ENCODE measurements around the gene METAP1D.

METAP1D gene

DNA sequence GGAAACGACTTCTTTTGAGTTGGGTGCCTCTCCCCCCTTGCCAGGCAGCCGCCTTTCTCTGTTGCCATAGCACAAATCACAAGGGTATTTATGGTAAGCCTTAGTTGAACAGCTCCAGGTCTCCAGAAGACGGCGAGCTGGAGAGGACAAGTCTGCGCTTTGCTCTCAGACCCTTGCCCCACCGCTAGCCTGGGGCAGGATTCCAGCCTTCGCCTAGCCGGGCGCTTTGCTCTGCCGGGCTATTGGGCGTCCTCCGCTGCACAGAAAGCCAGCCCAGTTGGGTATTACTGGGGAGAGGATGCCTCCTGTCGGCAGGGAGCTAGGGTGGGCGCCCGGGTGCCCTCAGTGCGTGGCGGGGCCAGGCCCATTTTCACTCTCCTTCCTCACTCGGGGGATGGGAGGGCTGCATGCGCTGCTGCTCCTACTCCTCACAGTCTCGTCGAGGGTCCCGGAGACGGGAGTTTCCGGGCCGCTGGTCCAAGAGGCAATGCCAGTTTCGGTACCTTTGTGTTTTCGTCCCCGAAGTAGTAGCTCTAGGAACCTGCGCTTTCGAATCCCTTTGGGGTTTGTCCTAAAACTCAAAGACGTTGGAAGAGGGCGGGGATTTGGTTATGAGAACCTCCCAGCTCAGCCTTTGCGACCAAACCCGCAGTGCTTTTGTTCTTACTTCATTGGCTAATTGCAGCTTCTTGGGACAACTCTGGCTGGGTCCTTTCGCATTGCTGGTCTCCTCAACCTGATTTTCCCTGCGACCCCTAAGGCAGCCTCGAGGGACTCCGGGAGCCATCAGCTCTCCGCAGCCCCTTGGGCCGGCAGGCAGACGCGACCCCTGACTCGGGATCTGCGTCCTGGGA lies 106.6 kb downstream of the METAP1D start:
- Histone ChIP-seq H3K27me3 (peaks cover 28% of the 10 kb centered on the region), H3K4me1 (no peaks in the 10 kb centered on the region), H3K36me3 (no peaks in the 10 kb centered on the region), H3K9me3 (no peaks in the 10 kb centered on the region), H3K4me3 (ENCODE audit: low read depth, low read length) (peak overlapping the region; percentile 16)
- DNase-seq, result peak; percentile 61
- TF ChIP-seq, protein P1, sequence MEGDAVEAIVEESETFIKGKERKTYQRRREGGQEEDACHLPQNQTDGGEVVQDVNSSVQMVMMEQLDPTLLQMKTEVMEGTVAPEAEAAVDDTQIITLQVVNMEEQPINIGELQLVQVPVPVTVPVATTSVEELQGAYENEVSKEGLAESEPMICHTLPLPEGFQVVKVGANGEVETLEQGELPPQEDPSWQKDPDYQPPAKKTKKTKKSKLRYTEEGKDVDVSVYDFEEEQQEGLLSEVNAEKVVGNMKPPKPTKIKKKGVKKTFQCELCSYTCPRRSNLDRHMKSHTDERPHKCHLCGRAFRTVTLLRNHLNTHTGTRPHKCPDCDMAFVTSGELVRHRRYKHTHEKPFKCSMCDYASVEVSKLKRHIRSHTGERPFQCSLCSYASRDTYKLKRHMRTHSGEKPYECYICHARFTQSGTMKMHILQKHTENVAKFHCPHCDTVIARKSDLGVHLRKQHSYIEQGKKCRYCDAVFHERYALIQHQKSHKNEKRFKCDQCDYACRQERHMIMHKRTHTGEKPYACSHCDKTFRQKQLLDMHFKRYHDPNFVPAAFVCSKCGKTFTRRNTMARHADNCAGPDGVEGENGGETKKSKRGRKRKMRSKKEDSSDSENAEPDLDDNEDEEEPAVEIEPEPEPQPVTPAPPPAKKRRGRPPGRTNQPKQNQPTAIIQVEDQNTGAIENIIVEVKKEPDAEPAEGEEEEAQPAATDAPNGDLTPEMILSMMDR (IDR thresholded peaks at IDR 0.05; ENCODE audit: low read depth, low read length), result peak; percentile 32

DNA sequence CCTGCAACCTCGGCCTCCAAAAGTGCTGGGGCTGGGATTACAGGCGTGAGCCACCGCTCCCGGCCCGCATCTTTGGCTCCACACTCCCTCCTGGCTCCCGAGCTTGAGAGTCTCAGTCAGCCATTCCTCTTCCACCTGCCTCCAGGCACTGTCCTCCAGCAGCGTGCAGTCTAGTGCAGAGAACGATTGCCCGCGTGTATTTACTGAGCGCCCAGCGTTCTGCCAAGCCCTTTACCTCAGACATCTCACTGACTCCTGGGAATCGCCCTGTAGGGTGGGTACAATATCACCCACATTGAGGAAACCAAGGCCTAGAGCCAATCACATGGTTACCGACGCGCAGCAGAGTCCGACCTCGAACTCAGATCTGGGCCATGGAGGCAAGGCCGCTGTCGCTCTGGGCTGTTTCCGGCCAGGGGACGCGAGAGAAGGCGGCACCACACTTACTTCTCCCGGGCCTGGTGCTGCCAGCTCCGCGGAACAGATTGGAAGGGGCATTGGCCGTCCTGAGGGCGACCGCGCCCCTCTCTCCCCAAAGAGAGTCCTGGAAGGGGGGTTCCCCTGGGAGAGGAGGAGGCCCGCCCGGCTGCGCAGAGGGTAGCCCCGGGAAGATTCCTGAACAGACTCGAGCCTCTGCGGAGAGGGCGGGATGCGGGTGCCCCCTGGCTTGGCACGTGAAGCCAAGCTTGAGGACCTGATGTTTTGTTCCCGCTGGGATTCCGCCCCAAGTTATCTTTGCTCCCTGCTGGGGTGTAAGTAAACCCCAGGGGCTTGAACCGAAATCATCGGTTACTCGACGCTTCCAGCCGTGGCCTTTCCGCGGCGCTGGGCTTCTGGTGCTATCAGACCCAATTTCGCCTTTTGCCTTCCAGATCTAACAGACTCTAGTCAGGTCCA lies 108.2 kb downstream of the METAP1D start:
- Histone ChIP-seq H3K36me3 (no peaks in the 10 kb centered on the region), H3K27me3 (peaks cover 18% of the 10 kb centered on the region), H3K9me3 (no peaks in the 10 kb centered on the region), H3K4me1 (no peaks in the 10 kb centered on the region), H3K4me3 (ENCODE audit: low read depth, low read length) (no peak overlapping the region)
- TF ChIP-seq, protein P1 (IDR thresholded peaks at IDR 0.05; ENCODE audit: low read depth, low read length), result no peak
- DNase-seq, result no peak

DNA sequence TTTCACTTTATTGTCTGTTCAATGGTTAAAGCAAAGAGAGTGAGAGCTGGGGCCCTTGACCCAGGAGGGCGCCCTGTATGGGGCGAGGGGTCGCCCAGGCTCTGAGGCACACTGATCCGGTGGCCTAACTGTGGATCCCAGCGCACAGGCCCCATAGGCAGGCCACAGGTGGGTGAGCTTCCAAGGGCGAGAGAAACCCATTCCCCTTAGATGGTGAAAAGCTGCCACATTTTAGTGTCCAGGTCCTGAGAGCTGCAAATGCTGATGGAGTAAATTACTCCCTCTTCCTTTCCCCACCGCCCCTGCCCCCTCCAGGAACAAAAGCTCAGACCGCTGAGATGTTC lies 108.8 kb downstream of the METAP1D start:
- DNase-seq, result no peak
- Histone ChIP-seq H3K36me3 (no peaks in the 10 kb centered on the region), H3K4me1 (no peaks in the 10 kb centered on the region), H3K4me3 (ENCODE audit: low read depth, low read length) (no peak overlapping the region), H3K27me3 (peaks cover 17% of the 10 kb centered on the region), H3K9me3 (no peaks in the 10 kb centered on the region)
- TF ChIP-seq, protein P1 (IDR thresholded peaks at IDR 0.05; ENCODE audit: low read depth, low read length), result no peak

DNA sequence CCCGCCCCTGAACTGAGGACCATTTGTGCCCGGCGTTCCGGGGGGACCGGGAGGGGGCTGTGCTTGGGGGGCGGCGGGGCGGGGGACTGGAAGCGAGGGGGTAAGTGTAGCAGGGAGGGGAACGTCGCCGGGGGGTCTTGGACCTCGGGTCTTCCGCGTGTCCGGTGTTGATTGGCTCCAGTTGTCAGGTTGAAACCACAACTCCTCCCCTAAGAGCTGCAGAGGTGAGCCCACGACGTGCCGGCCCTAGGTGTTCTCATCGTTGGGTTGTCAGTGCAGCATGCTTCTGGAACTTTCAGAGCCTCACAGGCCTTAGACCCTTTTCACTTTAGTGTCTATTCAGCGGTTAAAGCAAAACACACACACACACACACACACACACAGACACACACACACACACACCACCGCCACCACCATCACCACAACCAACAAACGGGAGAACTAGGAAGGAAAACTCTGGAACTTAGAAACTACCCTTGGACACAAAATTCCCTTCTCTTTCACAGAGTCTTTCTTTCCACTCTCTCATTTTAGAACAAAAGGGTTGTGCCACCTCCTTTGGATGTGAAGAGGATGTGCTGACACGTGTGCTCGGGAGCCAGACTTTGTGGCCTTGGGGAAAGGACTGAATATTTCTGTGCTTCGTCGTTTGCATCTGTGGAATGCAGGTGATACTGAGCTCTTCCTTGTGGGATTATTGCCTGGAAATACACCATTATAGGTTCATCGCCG lies 109.7 kb downstream of the METAP1D start:
- TF ChIP-seq, protein P1 (IDR thresholded peaks at IDR 0.05; ENCODE audit: low read depth, low read length), result no peak
- no peaks in the 10 kb centered on the region for H3K36me3 ChIP-seq
- no peak for DNase-seq
- H3K4me3 ChIP-seq (ENCODE audit: low read depth, low read length), result no peak overlapping the region
- H3K9me3 ChIP-seq, result no peaks in the 10 kb centered on the region
- peaks cover 15% of the 10 kb centered on the region for H3K27me3 ChIP-seq
- H3K4me1 ChIP-seq, result no peaks in the 10 kb centered on the region

DNA sequence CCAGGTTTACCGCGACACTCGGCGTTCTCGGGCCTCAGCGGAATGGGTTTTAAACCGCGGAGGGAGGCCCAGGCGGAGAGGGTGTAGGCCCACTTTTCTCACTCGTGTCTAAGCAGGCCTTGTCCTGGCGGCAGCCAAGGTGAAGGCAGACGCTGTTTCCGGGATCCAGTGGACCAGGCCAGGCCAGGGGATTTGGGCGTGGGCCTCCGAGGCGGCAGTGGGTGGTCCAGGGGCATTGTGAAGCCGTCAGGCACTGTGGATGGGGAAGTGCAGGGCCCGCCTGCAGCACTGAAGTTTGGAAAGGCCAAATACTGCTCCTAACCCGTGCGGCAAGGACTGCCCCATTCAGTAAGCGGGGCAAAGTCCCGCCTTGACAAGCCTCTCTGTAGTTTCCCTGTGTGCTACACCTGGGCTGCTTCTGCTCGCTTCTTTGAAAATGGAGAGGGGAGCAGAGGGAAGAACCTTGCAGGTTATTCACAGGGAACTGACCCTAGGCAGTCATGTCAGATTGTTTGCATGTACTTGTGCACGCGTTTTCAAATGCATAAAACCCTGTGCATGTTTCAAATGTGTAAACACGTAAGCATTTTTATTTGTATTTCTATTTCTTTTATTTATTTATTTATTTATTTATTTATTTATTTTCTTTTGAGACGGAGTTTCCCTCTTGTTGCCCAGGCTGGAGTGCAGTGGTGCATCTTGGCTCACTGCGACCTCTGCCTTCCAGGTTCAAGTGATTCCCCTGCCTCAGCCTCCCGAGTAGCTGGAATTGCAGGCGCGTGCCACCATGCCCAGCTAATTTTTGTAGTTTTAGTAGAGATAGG lies 110.4 kb downstream of the METAP1D start:
- H3K9me3 ChIP-seq, result no peaks in the 10 kb centered on the region
- H3K4me1 ChIP-seq, result no peaks in the 10 kb centered on the region
- TF ChIP-seq, protein P1 (IDR thresholded peaks at IDR 0.05; ENCODE audit: low read depth, low read length), result no peak
- no peak for DNase-seq
- H3K4me3 ChIP-seq (ENCODE audit: low read depth, low read length), result no peak overlapping the region
- H3K27me3 ChIP-seq, result peaks cover 15% of the 10 kb centered on the region
- H3K36me3 ChIP-seq, result no peaks in the 10 kb centered on the region
